ENCODE data around the gene NKAIN1.

NKAIN1 gene

GRCh38 chr1:31243501-31244286 lies 4.0 kb upstream of the NKAIN1 start:
- H3K4me1 ChIP-seq (ENCODE audit: insufficient read depth, low read length), result no peaks in the 10 kb centered on the region
- peaks cover 14% of the 10 kb centered on the region for H3K27me3 ChIP-seq (ENCODE audit: insufficient read depth, low read length, poor library complexity)
- no peaks in the 10 kb centered on the region; the same call in 1 of the 2 replicates for H4K20me1 ChIP-seq (ENCODE audit: insufficient read depth, low read length)
- H3K36me3 ChIP-seq (ENCODE audit: insufficient read depth, low read length), result no peaks in the 10 kb centered on the region
- TF ChIP-seq CTCF (IDR thresholded peaks at IDR 0.05; ENCODE audit: borderline replicate concordance, extremely low read depth, low read length, poor library complexity, severe bottlenecking) (no peak), EZH2 (IDR thresholded peaks at IDR 0.05; ENCODE audit: borderline replicate concordance, low read depth, low read length, severe bottlenecking) (no peak)
- no peak for ATAC-seq (ENCODE audit: insufficient read depth, low read depth)
- H3K9me3 ChIP-seq (ENCODE audit: insufficient read depth, low read length, severe bottlenecking), result no peaks in the 10 kb centered on the region
- H3K79me2 ChIP-seq (ENCODE audit: insufficient read depth, low read length), result no peaks in the 10 kb centered on the region
- no peak overlapping the region for H3K27ac ChIP-seq (ENCODE audit: low read length)
- no peak overlapping the region for H2AFZ ChIP-seq (ENCODE audit: low read depth, low read length)
- no peak overlapping the region for H3K9ac ChIP-seq (ENCODE audit: low read depth, low read length)
- H3K4me2 ChIP-seq (ENCODE audit: insufficient read depth, low read length), result no peak overlapping the region
- no peak overlapping the region for H3K4me3 ChIP-seq (ENCODE audit: low read depth in 1 of 2, low read length in 2 of 2)
- DNase-seq, result no peak

- Histone ChIP-seq H3K27ac (ENCODE audit: low read length) (no peak overlapping the region), H3K4me1 (ENCODE audit: insufficient read depth, low read length) (no peaks in the 10 kb centered on the region), H3K27me3 (ENCODE audit: insufficient read depth, low read length, poor library complexity) (peaks cover 22% of the 10 kb centered on the region), H4K20me1 (ENCODE audit: insufficient read depth, low read length) (no peaks in the 10 kb centered on the region; the same call in none of the 2 replicates), H3K4me2 (ENCODE audit: insufficient read depth, low read length) (no peak overlapping the region), H2AFZ (ENCODE audit: low read depth, low read length) (no peak overlapping the region), H3K9ac (ENCODE audit: low read depth, low read length) (no peak overlapping the region), H3K79me2 (ENCODE audit: insufficient read depth, low read length) (no peaks in the 10 kb centered on the region), H3K4me3 (ENCODE audit: low read depth in 1 of 2, low read length in 2 of 2) (no peak overlapping the region), H3K36me3 (ENCODE audit: insufficient read depth, low read length) (no peaks in the 10 kb centered on the region), H3K9me3 (ENCODE audit: insufficient read depth, low read length, severe bottlenecking) (no peaks in the 10 kb centered on the region)
- ATAC-seq (ENCODE audit: insufficient read depth, low read depth), result no peak
- no peak for TF ChIP-seq CTCF (IDR thresholded peaks at IDR 0.05; ENCODE audit: borderline replicate concordance, extremely low read depth, low read length, poor library complexity, severe bottlenecking)
- TF ChIP-seq EZH2 (IDR thresholded peaks at IDR 0.05; ENCODE audit: borderline replicate concordance, low read depth, low read length, severe bottlenecking), result no peak
- no peak for DNase-seq
Measured at GRCh38 chr1:31241321-31241720, 1.6 kb upstream of the NKAIN1 start.

GRCh38 chr1:31238986-31239613 lies 587 bp downstream of the NKAIN1 start:
- DNase-seq, result no peak
- no peaks in the 10 kb centered on the region; the same call in none of the 2 replicates for H4K20me1 ChIP-seq (ENCODE audit: insufficient read depth, low read length)

More at GRCh38 chr1:31238986-31239613, 587 bp downstream of the NKAIN1 start:
- no peak overlapping the region for H3K4me3 ChIP-seq (ENCODE audit: low read depth in 1 of 2, low read length in 2 of 2)
- H3K79me2 ChIP-seq (ENCODE audit: insufficient read depth, low read length), result no peaks in the 10 kb centered on the region
- H3K36me3 ChIP-seq (ENCODE audit: insufficient read depth, low read length), result no peaks in the 10 kb centered on the region
- no peak overlapping the region for H3K4me2 ChIP-seq (ENCODE audit: insufficient read depth, low read length)
- H3K9me3 ChIP-seq (ENCODE audit: insufficient read depth, low read length, severe bottlenecking), result no peaks in the 10 kb centered on the region
- H3K27me3 ChIP-seq (ENCODE audit: insufficient read depth, low read length, poor library complexity), result peaks cover 27% of the 10 kb centered on the region
- no peak overlapping the region for H3K9ac ChIP-seq (ENCODE audit: low read depth, low read length)
- TF ChIP-seq EZH2 (IDR thresholded peaks at IDR 0.05; ENCODE audit: borderline replicate concordance, low read depth, low read length, severe bottlenecking) (no peak), CTCF (IDR thresholded peaks at IDR 0.05; ENCODE audit: borderline replicate concordance, extremely low read depth, low read length, poor library complexity, severe bottlenecking) (no peak)
- H3K27ac ChIP-seq (ENCODE audit: low read length), result no peak overlapping the region
- no peaks in the 10 kb centered on the region for H3K4me1 ChIP-seq (ENCODE audit: insufficient read depth, low read length)
- ATAC-seq (ENCODE audit: insufficient read depth, low read depth), result no peak; the same call in 2 of the 3 replicates
- H2AFZ ChIP-seq (ENCODE audit: low read depth, low read length), result no peak overlapping the region
